Liver (tissue), 9 donors: Measurements from ENCODE around the gene ZDHHC11. TPM values are rescaled to one million over a fixed set of nuclear protein-coding genes. Genes with fewer than 3 reads are reported as not detected.

Source experiments
- DNase-seq: peaks from one replicate; pipeline ENCODE4 v3.0.0-alpha.2; 2017; ENCODE audit warnings: low spot score
- H3K27ac ChIP-seq, 2 donors: one replicate each; pipeline ENCODE4 v1.7.0; 2013; ENCODE audit warnings: inconsistent platforms in 2 of 2, low read length in 2 of 2, control low read depth in 1 of 2, low read depth in 1 of 2, mild to moderate bottlenecking in 1 of 2
- H3K27me3 ChIP-seq, 4 donors: one replicate each; pipeline versions ENCODE4 v1.6.1 to v1.7.0; 2013; ENCODE audit warnings: low read length in 3 of 4, inconsistent platforms in 1 of 4, mild to moderate bottlenecking in 1 of 4, moderate library complexity in 1 of 4; ENCODE audit not compliant: control insufficient read depth in 4 of 4, insufficient read depth in 4 of 4
- H3K36me3 ChIP-seq, 4 donors: one replicate each; pipeline versions ENCODE4 v1.6.1 to v1.7.0; 2013; ENCODE audit warnings: low read length in 3 of 4, mild to moderate bottlenecking in 3 of 4, low read depth in 1 of 4, moderate library complexity in 1 of 4; ENCODE audit not compliant: control insufficient read depth in 4 of 4, insufficient read depth in 3 of 4
- H3K4me1 ChIP-seq, 4 donors: one replicate each; pipeline versions ENCODE4 v1.6.1 to v1.7.0; 2013; ENCODE audit warnings: low read length in 3 of 4, mild to moderate bottlenecking in 3 of 4, moderate library complexity in 1 of 4; ENCODE audit not compliant: control insufficient read depth in 4 of 4, insufficient read depth in 4 of 4
- H3K4me3 ChIP-seq, 3 donors: one replicate each; pipeline versions ENCODE4 v1.6.1 to v1.7.0; 2013; ENCODE audit warnings: low read length in 3 of 3, control low read depth in 1 of 3, low read depth in 1 of 3, mild to moderate bottlenecking in 1 of 3
- H3K9ac ChIP-seq, 2 donors: one replicate each; pipeline ENCODE4 v1.7.0; 2013; ENCODE audit warnings: low read length in 2 of 2, mild to moderate bottlenecking in 2 of 2, moderate library complexity in 2 of 2, control low read depth in 1 of 2, low read depth in 1 of 2
- H3K9me3 ChIP-seq, 4 donors: one replicate each; pipeline versions ENCODE4 v1.6.1 to v1.7.0; 2013; ENCODE audit warnings: low read length in 3 of 4; ENCODE audit not compliant: control insufficient read depth in 4 of 4
- ATF3 ChIP-seq: IDR thresholded peaks from 2 replicates; pipeline ENCODE4 v1.6.1; 2016; ENCODE audit warnings: antibody characterized with exemption
- CTCF ChIP-seq: fragments of 150-350 bp; IDR thresholded peaks from 2 replicates; pipeline ENCODE4 v1.5.1; 2017; ENCODE audit warnings: improper control_type of control experiment, low read depth, low read length; ENCODE audit not compliant: missing input control
- EGR1 ChIP-seq, 2 donors: IDR thresholded peaks; 2 replicates each; pipeline ENCODE4 v1.6.1; 2016 to 2018; ENCODE audit warnings: antibody characterized with exemption in 2 of 2, low read depth in 2 of 2
- FOXA1 ChIP-seq: IDR thresholded peaks from 2 replicates; pipeline ENCODE4 v1.6.1; 2016; ENCODE audit warnings: antibody characterized with exemption
- FOXA2 ChIP-seq: IDR thresholded peaks from 2 replicates; pipeline ENCODE4 v1.6.1; 2016; ENCODE audit warnings: antibody characterized with exemption
- GABPA ChIP-seq, 2 donors: IDR thresholded peaks in 1 of 2; conservative IDR thresholded peaks in 1 of 2; 2 replicates each; pipeline ENCODE4 v1.6.1; 2016; ENCODE audit warnings: antibody characterized with exemption in 2 of 2, mild to moderate bottlenecking in 1 of 2, moderate library complexity in 1 of 2
- HNF4A ChIP-seq, 2 donors: conservative IDR thresholded peaks; 2 replicates each; pipeline ENCODE4 v1.6.1; 2016; ENCODE audit warnings: antibody characterized with exemption in 2 of 2, mild to moderate bottlenecking in 2 of 2
- HNF4G ChIP-seq: IDR thresholded peaks from 2 replicates; pipeline ENCODE4 v1.6.1; 2016; ENCODE audit warnings: antibody characterized with exemption
- JUND ChIP-seq, 2 donors: IDR thresholded peaks; 2 replicates each; pipeline ENCODE4 v1.6.1; 2016; ENCODE audit warnings: antibody characterized with exemption in 2 of 2
- MAX ChIP-seq: IDR thresholded peaks from 2 replicates; pipeline ENCODE4 v1.6.1; 2016; ENCODE audit warnings: antibody characterized with exemption
- NR2F2 ChIP-seq: IDR thresholded peaks from 2 replicates; pipeline ENCODE4 v1.6.1; 2016; ENCODE audit warnings: antibody characterized with exemption
- RAD21 ChIP-seq, 2 donors: IDR thresholded peaks; 2 replicates each; pipeline ENCODE4 v1.6.1; 2016; ENCODE audit warnings: antibody characterized with exemption in 2 of 2, mild to moderate bottlenecking in 2 of 2
- REST ChIP-seq: IDR thresholded peaks from 2 replicates; pipeline ENCODE4 v1.6.1; 2016; ENCODE audit warnings: antibody characterized with exemption, mild to moderate bottlenecking
- RXRA ChIP-seq, 2 donors: IDR thresholded peaks; 2 replicates each; pipeline ENCODE4 v1.6.1; 2017 to 2018; ENCODE audit warnings: antibody characterized with exemption in 2 of 2, mild to moderate bottlenecking in 1 of 2
- SP1 ChIP-seq: IDR thresholded peaks from 2 replicates; pipeline ENCODE4 v1.6.1; 2018; ENCODE audit warnings: antibody characterized with exemption, mild to moderate bottlenecking
- TAF1 ChIP-seq: conservative IDR thresholded peaks from 2 replicates; pipeline ENCODE4 v1.6.1; 2016; ENCODE audit warnings: antibody characterized with exemption, mild to moderate bottlenecking
- YY1 ChIP-seq: IDR thresholded peaks from 2 replicates; pipeline ENCODE4 v1.6.1; 2016; ENCODE audit warnings: antibody characterized with exemption, mild to moderate bottlenecking
- ZBTB33 ChIP-seq: IDR thresholded peaks from 2 replicates; pipeline ENCODE4 v1.6.1; 2016; ENCODE audit warnings: antibody characterized with exemption
- WGBS: extraction: QIAGEN DNeasy Blood & Tissue Kit; methylation state at CpG from one replicate; pipeline ENCODE4 v1.1.7; 2013; 5-methylcytosine and 5-hydroxymethylcytosine counted together
- polyA plus RNA-seq, 2 donors: library from polyadenylated mRNA; stranded (reverse) in 1 of 2; unstranded in 1 of 2; fragments of 200-250 nt in 1 of 2; fragments of >200 nt in 1 of 2; fragmentation: Nextera tagmentation in 1 of 2; extraction: Ambion mirVana in 1 of 2; gene quantifications; one replicate each; pipeline versions ENCODE4 v1.2.1 to v1.2.3, GENCODE V29; 2013 to 2015
- total RNA-seq, 2 donors: library from RNA; depleted of rRNA; stranded (reverse); fragments of >200 nt; gene quantifications; one replicate each; pipeline ENCODE4 v1.2.3, GENCODE V29; 2014
- donor health status: healthy.
- donor health status: healthy.
- donor health status: healthy.
- donor health status: healthy.
- donor health status: healthy.

The ZDHHC11 gene
- total and polyA plus RNA-seq, 4 donors = 0.93 to 3.2 (median 1.3) TPM

GRCh38 chr5:758698-759053, 92.1 kb downstream of the ZDHHC11 start:
- Histone ChIP-seq H3K36me3 (no peaks in the 10 kb centered on the region), H3K4me1 (peaks cover 2 to 30% (median 15%) of the 10 kb centered on the region in 4 donors), H3K9ac (peak overlapping the region; percentile 17 to 50), H3K4me3 (no peak overlapping the region), H3K27ac (peak overlapping the region in 1 of 2 donors; percentile 68), H3K9me3 (no peaks in the 10 kb centered on the region), H3K27me3 (no peaks in the 10 kb centered on the region)
- DNase-seq = no peak
- 72% methylated on average over 15 of the region's 15 CpGs for WGBS
- TF ChIP-seq YY1 = no peak
- no peak for TF ChIP-seq MAX
- TF ChIP-seq FOXA1 = no peak
- no peak for TF ChIP-seq NR2F2
- TF ChIP-seq TAF1 = no peak
- TF ChIP-seq EGR1 (IDR thresholded peaks at IDR 0.05; ENCODE audit: low read depth in 2 of 2) = no peak
- TF ChIP-seq RAD21 (IDR thresholded peaks at IDR 0.05) = no peak
- TF ChIP-seq HNF4A (conservative IDR thresholded peaks at IDR 0.05) = no peak
- no peak for TF ChIP-seq JUND (IDR thresholded peaks at IDR 0.05)
- TF ChIP-seq GABPA (IDR thresholded peaks at IDR 0.05 in 1 of 2, conservative IDR thresholded peaks at IDR 0.05 in 1 of 2) = no peak
- no peak for TF ChIP-seq REST

- no peak for DNase-seq
- Histone ChIP-seq H3K4me1 (peaks cover 2 to 30% (median 15%) of the 10 kb centered on the region in 4 donors), H3K4me3 (no peak overlapping the region), H3K9ac (peak overlapping the region in 1 of 2 donors; percentile 17), H3K27ac (peak overlapping the region in 1 of 2 donors; percentile 68), H3K9me3 (no peaks in the 10 kb centered on the region), H3K27me3 (no peaks in the 10 kb centered on the region), H3K36me3 (no peaks in the 10 kb centered on the region)
- 71% methylated on average over 21 of the region's 21 CpGs for WGBS
- TF ChIP-seq ATF3 = no peak
- no peak for TF ChIP-seq HNF4A (conservative IDR thresholded peaks at IDR 0.05)
- no peak for TF ChIP-seq TAF1
- no peak for TF ChIP-seq YY1
- TF ChIP-seq MAX = no peak
- no peak for TF ChIP-seq FOXA1
- no peak for TF ChIP-seq HNF4G
- peak; percentile 52 to 66 for TF ChIP-seq RXRA (IDR thresholded peaks at IDR 0.05)
- no peak for TF ChIP-seq ZBTB33
- peak in 1 of 2 donors; percentile 17 for TF ChIP-seq RAD21 (IDR thresholded peaks at IDR 0.05)
- TF ChIP-seq JUND (IDR thresholded peaks at IDR 0.05) = no peak
- no peak for TF ChIP-seq CTCF
- no peak for TF ChIP-seq GABPA (IDR thresholded peaks at IDR 0.05 in 1 of 2, conservative IDR thresholded peaks at IDR 0.05 in 1 of 2)
- peak; percentile 47 for TF ChIP-seq SP1
- TF ChIP-seq EGR1 (IDR thresholded peaks at IDR 0.05; ENCODE audit: low read depth in 2 of 2) = no peak
- TF ChIP-seq REST = no peak
- TF ChIP-seq FOXA2 = no peak
- TF ChIP-seq NR2F2 = peak; percentile 51
Observed at GRCh38 chr5:757931-758697, 92.7 kb downstream of the ZDHHC11 start.
